ENCODE measurements around the gene TMEM245.

DNA sequence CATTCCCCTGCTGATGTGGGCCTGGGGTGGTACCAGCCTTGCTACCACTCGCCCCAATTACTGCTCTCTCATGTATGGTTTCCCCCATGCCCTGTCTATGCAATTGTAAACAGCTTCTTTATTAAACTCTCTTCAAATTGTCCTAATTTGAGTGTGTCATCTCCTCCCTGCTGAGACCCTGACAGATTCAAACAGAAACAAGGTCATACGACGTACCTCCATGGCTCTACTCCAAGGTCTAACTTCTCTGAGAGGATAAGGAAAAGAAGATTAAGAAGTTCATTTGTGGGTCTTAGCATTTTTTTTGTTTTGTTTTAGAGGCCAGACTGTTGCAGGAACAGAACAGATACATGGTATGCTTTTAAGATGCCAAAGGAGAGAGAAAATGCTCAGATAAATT is 147.6 kb downstream of the TMEM245 start:
- TF ChIP-seq, protein P1, sequence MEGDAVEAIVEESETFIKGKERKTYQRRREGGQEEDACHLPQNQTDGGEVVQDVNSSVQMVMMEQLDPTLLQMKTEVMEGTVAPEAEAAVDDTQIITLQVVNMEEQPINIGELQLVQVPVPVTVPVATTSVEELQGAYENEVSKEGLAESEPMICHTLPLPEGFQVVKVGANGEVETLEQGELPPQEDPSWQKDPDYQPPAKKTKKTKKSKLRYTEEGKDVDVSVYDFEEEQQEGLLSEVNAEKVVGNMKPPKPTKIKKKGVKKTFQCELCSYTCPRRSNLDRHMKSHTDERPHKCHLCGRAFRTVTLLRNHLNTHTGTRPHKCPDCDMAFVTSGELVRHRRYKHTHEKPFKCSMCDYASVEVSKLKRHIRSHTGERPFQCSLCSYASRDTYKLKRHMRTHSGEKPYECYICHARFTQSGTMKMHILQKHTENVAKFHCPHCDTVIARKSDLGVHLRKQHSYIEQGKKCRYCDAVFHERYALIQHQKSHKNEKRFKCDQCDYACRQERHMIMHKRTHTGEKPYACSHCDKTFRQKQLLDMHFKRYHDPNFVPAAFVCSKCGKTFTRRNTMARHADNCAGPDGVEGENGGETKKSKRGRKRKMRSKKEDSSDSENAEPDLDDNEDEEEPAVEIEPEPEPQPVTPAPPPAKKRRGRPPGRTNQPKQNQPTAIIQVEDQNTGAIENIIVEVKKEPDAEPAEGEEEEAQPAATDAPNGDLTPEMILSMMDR (IDR thresholded peaks at IDR 0.05; ENCODE audit: low read depth, low read length, poor library complexity, severe bottlenecking), result no peak
- TF ChIP-seq EZH2phosphoT487 (IDR thresholded peaks at IDR 0.05; ENCODE audit: borderline replicate concordance, low read length), result no peak

Data from DOHH2 (cell line).